HEK293T (cell line): Measurements from ENCODE around the gene TCF12.

Experiments used
- CTCF ChIA-PET: fragments of 350-600 bp; formaldehyde crosslinking; extraction: SDS; loops from one replicate; lab custom pipeline; 2021; ENCODE audit warnings: antibody characterized with exemption, inconsistent platforms; lab: Yijun Ruan, JAX
- POLR2A ChIA-PET: fragments of 350-600 bp; formaldehyde crosslinking; extraction: SDS; loops from one replicate; lab custom pipeline; 2020; ENCODE audit warnings: antibody characterized with exemption, inconsistent platforms; lab: Yijun Ruan, JAX
- DNase-seq: peaks from one replicate; pipeline ENCODE4 v3.0.0; 2012; ENCODE audit warnings: mixed read lengths; ENCODE audit errors: extremely low spot score
- ARNT ChIP-seq: fragments of 450-650 bp; IDR thresholded peaks from 2 replicates; pipeline ENCODE4 v1.6.1; 2017; ENCODE audit warnings: mild to moderate bottlenecking
- BHLHE40 ChIP-seq: fragments of 450-650 bp; IDR thresholded peaks from 2 replicates; pipeline ENCODE4 v1.6.1; 2016; ENCODE audit warnings: mild to moderate bottlenecking, moderate library complexity, borderline replicate concordance
- CTBP1 ChIP-seq: fragments of 450-650 bp; IDR thresholded peaks from 2 replicates; pipeline ENCODE4 v1.6.1; 2016; ENCODE audit warnings: borderline replicate concordance
- ELF4 ChIP-seq: fragments of 450-650 bp; IDR thresholded peaks from 2 replicates; pipeline ENCODE4 v1.6.1; 2017; ENCODE audit warnings: antibody characterized with exemption
- FOXA1 ChIP-seq: fragments of 450-650 bp; IDR thresholded peaks from 2 replicates; pipeline ENCODE4 v1.6.1; 2016; ENCODE audit warnings: mild to moderate bottlenecking
- FOXK2 ChIP-seq: fragments of 450-650 bp; IDR thresholded peaks from 2 replicates; pipeline ENCODE4 v1.6.1; 2016; ENCODE audit warnings: mild to moderate bottlenecking
- FOXM1 ChIP-seq: fragments of 450-650 bp; IDR thresholded peaks from 2 replicates; pipeline ENCODE4 v1.6.1; 2017; ENCODE audit warnings: mild to moderate bottlenecking, borderline replicate concordance
- HDGF ChIP-seq: fragments of 450-650 bp; IDR thresholded peaks from 2 replicates; pipeline ENCODE4 v1.6.1; 2017; ENCODE audit warnings: antibody characterized with exemption, borderline replicate concordance
- L3MBTL2 ChIP-seq: fragments of 450-650 bp; conservative IDR thresholded peaks from 2 replicates; pipeline ENCODE4 v1.6.1; 2016; ENCODE audit warnings: mild to moderate bottlenecking
- LEF1 ChIP-seq: fragments of 450-650 bp; IDR thresholded peaks from 2 replicates; pipeline ENCODE4 v1.6.1; 2017; ENCODE audit warnings: mild to moderate bottlenecking, borderline replicate concordance
- NFRKB ChIP-seq: fragments of 450-650 bp; IDR thresholded peaks from 2 replicates; pipeline ENCODE4 v1.6.1; 2016; ENCODE audit warnings: mild to moderate bottlenecking, moderate library complexity
- PKNOX1 ChIP-seq: fragments of 450-650 bp; IDR thresholded peaks from 2 replicates; pipeline ENCODE4 v1.6.1; 2016
- SP1 ChIP-seq: fragments of 450-650 bp; IDR thresholded peaks from 2 replicates; pipeline ENCODE4 v1.6.1; 2017
- SUZ12 ChIP-seq: fragments of 450-650 bp; IDR thresholded peaks from 2 replicates; pipeline ENCODE4 v1.6.1; 2016; ENCODE audit warnings: mild to moderate bottlenecking
- TARDBP ChIP-seq: fragments of 450-650 bp; IDR thresholded peaks from 2 replicates; pipeline ENCODE4 v1.6.1; 2016
- ZNF384 ChIP-seq: fragments of 450-650 bp; IDR thresholded peaks from 2 replicates; pipeline ENCODE4 v1.6.1; 2016

TCF12 gene

GRCh38 chr15:57221134-57221533 lies 302.7 kb downstream of the TCF12 start:
- CTCF ChIA-PET, result interaction anchor here (0.6 kb wide), 1 partner anchor 107 kb away, joined by 3 read pairs; no protein-coding TSS in a partner anchor
- POLR2A ChIA-PET, result no interaction called here
- DNase-seq, result no peak
- no peak for TF ChIP-seq CTBP1
- TF ChIP-seq FOXM1, result no peak
- TF ChIP-seq ZNF384, result no peak

GRCh38 chr15:57223345-57223744 lies 304.9 kb downstream of the TCF12 start:
- CTCF ChIA-PET, result interaction anchor here (1.2 kb wide), 1 partner anchor 15 kb away, joined by 3 read pairs; no protein-coding TSS in a partner anchor

GRCh38 chr15:57223887-57224286 lies 305.4 kb downstream of the TCF12 start:
- TF ChIP-seq ZNF384 (no peak), CTBP1 (no peak), BHLHE40 (no peak), FOXK2 (no peak), LEF1 (no peak), SUZ12 (no peak), L3MBTL2 (no peak), FOXA1 (no peak), PKNOX1 (no peak)
- POLR2A ChIA-PET, result no interaction called here
- CTCF ChIA-PET, result interaction anchor here (1.2 kb wide), 1 partner anchor 15 kb away, joined by 3 read pairs; no protein-coding TSS in a partner anchor
- no peak for DNase-seq

More at GRCh38 chr15:57223345-57223744, 304.9 kb downstream of the TCF12 start:
- POLR2A ChIA-PET, result no interaction called here
- TF ChIP-seq PKNOX1 (no peak), L3MBTL2 (no peak), ZNF384 (no peak)
- no peak for DNase-seq

- DNase-seq, result no peak
- ChIA-PET CTCF (no interaction called here), POLR2A (no interaction called here)
- TF ChIP-seq PKNOX1, result no peak
- no peak for TF ChIP-seq SUZ12
- TF ChIP-seq ZNF384, result no peak
- TF ChIP-seq L3MBTL2, result no peak
- TF ChIP-seq HDGF, result no peak
- no peak for TF ChIP-seq FOXM1
- no peak for TF ChIP-seq SP1
- no peak for TF ChIP-seq CTBP1
- no peak for TF ChIP-seq FOXK2
- no peak for TF ChIP-seq NFRKB
- TF ChIP-seq ELF4, result no peak
- no peak for TF ChIP-seq FOXA1
- TF ChIP-seq TARDBP, result no peak
- TF ChIP-seq ARNT, result no peak
These were observed 306.2 kb downstream of the TCF12 start for GRCh38 chr15:57224664-57225063.

- TF ChIP-seq HDGF, result no peak
- TF ChIP-seq CTBP1, result no peak
- TF ChIP-seq L3MBTL2, result no peak
- TF ChIP-seq LEF1, result no peak
- TF ChIP-seq FOXA1, result no peak
- TF ChIP-seq TARDBP, result no peak
- TF ChIP-seq SP1, result no peak
- no peak for TF ChIP-seq ELF4
- no peak for TF ChIP-seq SUZ12
- no peak for TF ChIP-seq NFRKB
- TF ChIP-seq FOXK2, result no peak
- no peak for TF ChIP-seq FOXM1
- no peak for TF ChIP-seq PKNOX1
- DNase-seq, result no peak
- ChIA-PET CTCF (no interaction called here), POLR2A (no interaction called here)
These were observed 308.7 kb downstream of the TCF12 start for GRCh38 chr15:57227166-57227565.

GRCh38 chr15:57227899-57228298 lies 309.5 kb downstream of the TCF12 start:
- ChIA-PET POLR2A (no interaction called here), CTCF (interaction anchor here (0.6 kb wide), 1 partner anchor 92 kb away, joined by 4 read pairs; no protein-coding TSS in a partner anchor)
- no peak for TF ChIP-seq BHLHE40
- TF ChIP-seq TARDBP, result no peak
- no peak for TF ChIP-seq FOXA1
- no peak for TF ChIP-seq SUZ12
- no peak for TF ChIP-seq CTBP1
- no peak for TF ChIP-seq SP1
- TF ChIP-seq PKNOX1, result no peak
- no peak for DNase-seq
